OCI-LY7 (cell line): ENCODE results near the gene SLC9A7. TPM values are rescaled to one million over a fixed set of nuclear protein-coding genes. Genes with fewer than 3 reads are reported as not detected.

Experiments
- BruUV-seq: library from RNA; stranded (reverse); fragments of 400-500 nt; replicated peaks from 2 replicates; lab custom pipeline; 2021; lab: Mats Ljungman, UMichigan
- CTCF ChIA-PET: fragments of 300-600 bp; sonication (Branson Sonifier 250); formaldehyde crosslinking; loops from one replicate; lab custom pipeline; 2022; ENCODE audit warnings: antibody characterized with exemption; ENCODE audit not compliant: unreplicated experiment; lab: Charles Lee
- POLR2A ChIA-PET: fragments of 300-600 bp; sonication (Branson Sonifier 250); formaldehyde crosslinking; loops from one replicate; lab custom pipeline; 2022; ENCODE audit warnings: antibody characterized with exemption; lab: Charles Lee
- DNase-seq: peaks from one replicate; pipeline ENCODE4 v3.0.0-alpha.2; 2015; ENCODE audit warnings: low spot score
- H2AFZ ChIP-seq: fragments of 200-600 bp; sonication (generic), shearing (Covaris generic); 2 replicates; pipeline ENCODE4 v1.6.1; 2014; ENCODE audit warnings: mild to moderate bottlenecking, antibody characterized with exemption, low read length, moderate library complexity
- H3K27ac ChIP-seq: fragments of 200-600 bp; sonication (generic); 2 replicates; pipeline ENCODE4 v1.5.1; 2014; ENCODE audit warnings: mixed run types, low read depth, mild to moderate bottlenecking, moderate library complexity, low read length, inconsistent platforms; ENCODE audit not compliant: poor library complexity, severe bottlenecking
- H3K36me3 ChIP-seq: fragments of 200-600 bp; sonication (generic); 2 replicates; pipeline ENCODE4 v1.6.1; 2014; ENCODE audit warnings: mild to moderate bottlenecking, antibody characterized with exemption, low read length, moderate library complexity, mixed read lengths; ENCODE audit not compliant: insufficient read depth
- H3K4me1 ChIP-seq: fragments of 200-600 bp; sonication (generic); 2 replicates; pipeline ENCODE4 v1.5.1; 2014; ENCODE audit warnings: mild to moderate bottlenecking, low read length; ENCODE audit not compliant: insufficient read depth, poor library complexity, severe bottlenecking
- H3K4me2 ChIP-seq: fragments of 200-600 bp; sonication (generic); 2 replicates; pipeline ENCODE4 v1.6.1; 2014; ENCODE audit warnings: mild to moderate bottlenecking, low read length
- H3K4me3 ChIP-seq: fragments of 200-600 bp; sonication (generic); 2 replicates; pipeline ENCODE4 v1.5.1; 2014; ENCODE audit warnings: mild to moderate bottlenecking, low read depth, low read length; ENCODE audit not compliant: poor library complexity, severe bottlenecking
- H3K79me2 ChIP-seq: fragments of 200-600 bp; sonication (generic); 2 replicates; pipeline ENCODE4 v1.6.1; 2016; ENCODE audit warnings: low read depth, mild to moderate bottlenecking, low read length, moderate library complexity, mixed read lengths; ENCODE audit not compliant: insufficient read depth
- H3K9me2 ChIP-seq: fragments of 200-600 bp; sonication (generic); 2 replicates; pipeline ENCODE4 v1.6.1; 2016; ENCODE audit warnings: mild to moderate bottlenecking, low read length, mixed read lengths; ENCODE audit not compliant: insufficient read depth
- H3K9me3 ChIP-seq: fragments of 200-600 bp; sonication (generic); 2 replicates; pipeline ENCODE4 v1.6.1; 2014; ENCODE audit warnings: mild to moderate bottlenecking, mixed run types, low read length, mixed read lengths
- H4K20me1 ChIP-seq: fragments of 200-600 bp; sonication (generic); 2 replicates; pipeline ENCODE4 v1.6.1; 2014; ENCODE audit warnings: mild to moderate bottlenecking, antibody characterized with exemption, low read length, moderate library complexity, mixed read lengths; ENCODE audit not compliant: insufficient read depth
- EZH2phosphoT487 ChIP-seq: fragments of 200-600 bp; sonication (generic); IDR thresholded peaks from 2 replicates; pipeline ENCODE4 v1.6.1; 2018; ENCODE audit warnings: low read depth, borderline replicate concordance, mild to moderate bottlenecking, mixed run types, antibody characterized with exemption, low read length, moderate library complexity, mixed read lengths
- intact Hi-C: fragments of 100-400 bp; cut with micrococcal nuclease; formaldehyde crosslinking; loops from one replicate; pipeline ENCODE4 v1.10.0; 2022; ENCODE audit not compliant: unreplicated experiment
- total RNA-seq, 2 experiments: library from RNA; depleted of rRNA in 1 of 2; stranded (reverse); fragments of >200 nt in 1 of 2; shearing (Covaris generic) in 1 of 2; gene quantifications; 2 replicates each; pipeline ENCODE4 v1.2.3, GENCODE V29; 2014 to 2022
- TF ChIP-seq, protein P1 (sequence below): fragments of 200-600 bp; sonication (generic); conservative IDR thresholded peaks from 2 replicates; pipeline ENCODE4 v1.5.1; 2014; ENCODE audit warnings: mild to moderate bottlenecking, antibody characterized with exemption, low read length, moderate library complexity, mixed read lengths

Gene SLC9A7
- total RNA-seq, 2 experiments from 2014 or later = 40.5 to 59.6 TPM

DNA sequence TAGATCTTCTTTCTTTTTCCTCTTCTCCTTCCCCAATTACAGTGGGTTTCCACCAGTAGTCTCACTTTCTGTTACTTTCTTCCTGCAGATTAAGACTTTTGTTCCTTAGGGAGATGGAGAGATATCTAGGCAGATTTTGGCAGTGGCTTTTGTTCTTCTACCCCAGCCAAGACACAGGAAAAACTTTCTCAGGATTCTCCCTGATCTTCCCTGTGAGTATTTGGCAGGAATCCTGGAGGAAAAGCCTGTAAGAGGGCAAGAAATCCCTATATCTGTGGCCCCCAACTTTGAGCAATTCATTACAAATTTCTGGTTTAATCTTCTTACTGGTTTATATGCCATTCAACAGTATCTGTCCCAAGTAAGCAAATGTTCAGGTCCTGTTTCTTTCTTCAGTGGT lies 21.9 kb downstream of the SLC9A7 start:
- intact Hi-C loops = no loop called here
- Histone ChIP-seq H3K4me2 (no peak overlapping the region), H3K27ac (no peak overlapping the region), H4K20me1 (no peaks in the 10 kb centered on the region), H2AFZ (no peak overlapping the region), H3K9me2 (no peaks in the 10 kb centered on the region), H3K9me3 (peaks cover 35% of the 10 kb centered on the region; the same call in 1 of the 2 replicates), H3K4me1 (no peaks in the 10 kb centered on the region), H3K36me3 (peaks cover 40% of the 10 kb centered on the region), H3K4me3 (no peak overlapping the region), H3K79me2 (peaks cover 68% of the 10 kb centered on the region)
- DNase-seq = no peak
- POLR2A ChIA-PET = no interaction called here
- no peak for TF ChIP-seq EZH2phosphoT487
- TF ChIP-seq, protein P1, sequence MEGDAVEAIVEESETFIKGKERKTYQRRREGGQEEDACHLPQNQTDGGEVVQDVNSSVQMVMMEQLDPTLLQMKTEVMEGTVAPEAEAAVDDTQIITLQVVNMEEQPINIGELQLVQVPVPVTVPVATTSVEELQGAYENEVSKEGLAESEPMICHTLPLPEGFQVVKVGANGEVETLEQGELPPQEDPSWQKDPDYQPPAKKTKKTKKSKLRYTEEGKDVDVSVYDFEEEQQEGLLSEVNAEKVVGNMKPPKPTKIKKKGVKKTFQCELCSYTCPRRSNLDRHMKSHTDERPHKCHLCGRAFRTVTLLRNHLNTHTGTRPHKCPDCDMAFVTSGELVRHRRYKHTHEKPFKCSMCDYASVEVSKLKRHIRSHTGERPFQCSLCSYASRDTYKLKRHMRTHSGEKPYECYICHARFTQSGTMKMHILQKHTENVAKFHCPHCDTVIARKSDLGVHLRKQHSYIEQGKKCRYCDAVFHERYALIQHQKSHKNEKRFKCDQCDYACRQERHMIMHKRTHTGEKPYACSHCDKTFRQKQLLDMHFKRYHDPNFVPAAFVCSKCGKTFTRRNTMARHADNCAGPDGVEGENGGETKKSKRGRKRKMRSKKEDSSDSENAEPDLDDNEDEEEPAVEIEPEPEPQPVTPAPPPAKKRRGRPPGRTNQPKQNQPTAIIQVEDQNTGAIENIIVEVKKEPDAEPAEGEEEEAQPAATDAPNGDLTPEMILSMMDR = no peak
- CTCF ChIA-PET = no interaction called here
- BruUV-seq = no TSS peak

DNA sequence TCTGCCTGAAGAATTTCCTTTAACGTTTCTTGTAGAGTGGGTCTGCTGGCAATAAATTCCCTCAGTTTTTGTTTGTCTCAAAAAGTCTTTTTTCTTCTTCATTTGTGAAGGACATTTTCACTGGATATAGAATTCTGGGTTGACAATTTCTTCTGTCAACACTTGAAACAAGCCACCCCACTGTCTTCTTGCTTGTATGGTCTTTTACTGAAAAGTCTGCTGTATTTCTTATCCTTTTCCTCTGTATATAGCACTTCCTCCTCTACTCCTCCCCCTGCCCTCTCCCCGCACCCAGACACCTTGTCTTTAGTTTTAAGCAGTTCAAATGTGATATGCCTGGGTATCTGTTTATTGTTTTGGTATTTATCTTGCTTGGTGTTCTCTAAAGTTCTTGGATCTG lies 23.3 kb downstream of the SLC9A7 start:
- no peaks in the 10 kb centered on the region for H3K9me2 ChIP-seq
- H3K4me2 ChIP-seq = no peak overlapping the region
- H2AFZ ChIP-seq = no peak overlapping the region
- intact Hi-C loops = no loop called here
- H4K20me1 ChIP-seq = no peaks in the 10 kb centered on the region
- H3K27ac ChIP-seq = no peak overlapping the region
- ChIA-PET CTCF (no interaction called here), POLR2A (no interaction called here)
- H3K4me3 ChIP-seq = no peak overlapping the region
- H3K9me3 ChIP-seq = peaks cover 22% of the 10 kb centered on the region; the same call in 1 of the 2 replicates
- DNase-seq = no peak
- peaks cover 67% of the 10 kb centered on the region for H3K79me2 ChIP-seq
- BruUV-seq = no TSS peak
- no peak for TF ChIP-seq EZH2phosphoT487
- TF ChIP-seq, protein P1 = no peak
- H3K36me3 ChIP-seq = peaks cover 35% of the 10 kb centered on the region
- H3K4me1 ChIP-seq = no peaks in the 10 kb centered on the region

DNA sequence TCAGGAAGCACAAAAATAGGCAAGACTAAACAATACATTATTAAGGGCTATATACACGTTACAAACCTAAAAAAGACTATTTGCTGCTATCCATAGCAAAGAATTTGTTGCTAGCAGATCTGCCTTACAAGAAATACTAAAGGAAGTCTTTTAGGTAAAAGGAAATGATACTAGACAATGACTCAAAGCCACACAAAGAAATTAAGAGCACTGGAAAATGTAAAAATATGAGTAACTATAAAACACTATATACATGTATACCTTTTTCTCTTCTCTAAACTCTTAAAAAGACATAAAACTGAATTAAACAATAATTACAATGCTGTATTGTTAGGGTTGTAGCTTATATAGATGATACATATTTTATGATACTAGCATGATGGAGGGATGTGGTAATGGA lies 25.7 kb downstream of the SLC9A7 start:
- Histone ChIP-seq H3K4me3 (no peak overlapping the region), H3K9me3 (peaks cover 22% of the 10 kb centered on the region; the same call in 1 of the 2 replicates), H4K20me1 (no peaks in the 10 kb centered on the region), H3K36me3 (peaks cover 23% of the 10 kb centered on the region), H2AFZ (no peak overlapping the region), H3K4me2 (no peak overlapping the region), H3K27ac (no peak overlapping the region), H3K9me2 (no peaks in the 10 kb centered on the region), H3K4me1 (no peaks in the 10 kb centered on the region), H3K79me2 (peaks cover 69% of the 10 kb centered on the region)
- TF ChIP-seq, protein P1 = no peak
- no peak for TF ChIP-seq EZH2phosphoT487
- intact Hi-C loops = no loop called here
- ChIA-PET CTCF (no interaction called here), POLR2A (interaction anchor here (0.7 kb wide), 1 partner anchor 7 kb away, joined by 3 read pairs; no protein-coding TSS in a partner anchor)
- no TSS peak for BruUV-seq
- no peak for DNase-seq
